H9 (cell line): Measurements from ENCODE around the gene LOXHD1. TPM values are rescaled to one million over a fixed set of nuclear protein-coding genes. Genes with fewer than 3 reads are reported as not detected.

Source experiments
- DNase-seq: peaks from one replicate; pipeline ENCODE4 v3.0.0-alpha.2; 2017
- H2AFZ ChIP-seq: one replicate; pipeline ENCODE4 v1.6.1; 2013; ENCODE audit warnings: mild to moderate bottlenecking, low read length, control low read depth, moderate library complexity
- H2AK5ac ChIP-seq: 2 replicates; pipeline ENCODE4 v1.6.1; 2013; ENCODE audit warnings: low read length, control low read depth, mixed read lengths; ENCODE audit not compliant: insufficient read length
- H2BK120ac ChIP-seq: one replicate; pipeline ENCODE4 v1.6.1; 2013; ENCODE audit warnings: low read depth, mild to moderate bottlenecking, low read length, control low read depth, inconsistent platforms; ENCODE audit not compliant: poor library complexity, severe bottlenecking
- H2BK12ac ChIP-seq: 2 replicates; pipeline ENCODE4 v1.6.1; 2013; ENCODE audit warnings: low read length, control low read depth, mixed read lengths, low read depth; ENCODE audit not compliant: insufficient read length
- H2BK15ac ChIP-seq: 2 replicates; pipeline ENCODE4 v1.6.1; 2013; ENCODE audit warnings: low read depth, low read length, control low read depth
- H2BK20ac ChIP-seq: one replicate; pipeline ENCODE4 v1.6.1; 2013; ENCODE audit warnings: low read depth, mild to moderate bottlenecking, low read length, control low read depth, inconsistent platforms; ENCODE audit not compliant: poor library complexity, severe bottlenecking
- H2BK5ac ChIP-seq: 2 replicates; pipeline ENCODE4 v1.6.1; 2013; ENCODE audit warnings: low read length, control low read depth, mixed read lengths; ENCODE audit not compliant: insufficient read length
- H3K14ac ChIP-seq: 2 replicates; pipeline ENCODE4 v1.6.1; 2013; ENCODE audit warnings: low read length, control low read depth; ENCODE audit not compliant: insufficient read depth
- H3K18ac ChIP-seq: 2 replicates; pipeline ENCODE4 v1.6.1; 2013; ENCODE audit warnings: low read depth, mild to moderate bottlenecking, mixed read lengths, low read length, control low read depth; ENCODE audit not compliant: insufficient read length
- H3K23ac ChIP-seq: 2 replicates; pipeline ENCODE4 v1.6.1; 2013; ENCODE audit warnings: low read length, control low read depth, mixed read lengths, low read depth; ENCODE audit not compliant: insufficient read length
- H3K23me2 ChIP-seq: 2 replicates; pipeline ENCODE4 v1.6.1; 2013; ENCODE audit warnings: low read depth, mild to moderate bottlenecking, mixed read lengths, low read length, control low read depth; ENCODE audit not compliant: insufficient read length, poor library complexity, severe bottlenecking
- H3K27ac ChIP-seq: 2 replicates; pipeline ENCODE4 v1.5.1; 2013; ENCODE audit warnings: low read length, control low read depth, mixed read lengths, low read depth; ENCODE audit not compliant: insufficient read length
- H3K27me3 ChIP-seq: 2 replicates; pipeline ENCODE4 v1.6.1; 2013; ENCODE audit warnings: low read length, control low read depth, inconsistent platforms; ENCODE audit not compliant: insufficient read depth
- H3K4ac ChIP-seq: 2 replicates; pipeline ENCODE4 v1.6.1; 2013; ENCODE audit warnings: low read depth, mild to moderate bottlenecking, control low read depth, inconsistent platforms, low read length, moderate library complexity
- H3K4me1 ChIP-seq: 2 replicates; pipeline ENCODE4 v1.6.1; 2013; ENCODE audit warnings: low read length, control low read depth, inconsistent platforms; ENCODE audit not compliant: insufficient read depth
- H3K4me2 ChIP-seq: 2 replicates; pipeline ENCODE4 v1.6.1; 2013; ENCODE audit warnings: low read length, control low read depth, mixed read lengths; ENCODE audit not compliant: insufficient read length, insufficient read depth
- H3K56ac ChIP-seq: 2 replicates; pipeline ENCODE4 v1.6.1; 2013; ENCODE audit warnings: low read depth, mild to moderate bottlenecking, mixed read lengths, low read length, control low read depth; ENCODE audit not compliant: insufficient read length
- H3K79me1 ChIP-seq: 2 replicates; pipeline ENCODE4 v1.6.1; 2013; ENCODE audit warnings: low read depth, mild to moderate bottlenecking, moderate library complexity, low read length, control low read depth, inconsistent platforms; ENCODE audit not compliant: insufficient read depth, poor library complexity, severe bottlenecking
- H3K79me2 ChIP-seq: 2 replicates; pipeline ENCODE4 v1.6.1; 2013; ENCODE audit warnings: low read length, control low read depth, inconsistent platforms; ENCODE audit not compliant: insufficient read depth
- H3K9ac ChIP-seq: 2 replicates; pipeline ENCODE4 v1.6.1; 2013; ENCODE audit warnings: low read length, control low read depth, mixed read lengths; ENCODE audit not compliant: insufficient read length; ENCODE audit errors: extremely low read depth
- H3K9me3 ChIP-seq: one replicate; pipeline ENCODE4 v1.6.1; 2013; ENCODE audit warnings: low read depth, low read length, inconsistent platforms; ENCODE audit not compliant: control insufficient read depth
- H3T11ph ChIP-seq: one replicate; pipeline ENCODE4 v1.6.1; 2013; ENCODE audit warnings: mild to moderate bottlenecking, low read length, control low read depth, inconsistent platforms
- H4K20me1 ChIP-seq: one replicate; pipeline ENCODE4 v1.6.1; 2013; ENCODE audit not compliant: control insufficient read depth, insufficient read length, insufficient read depth
- H4K5ac ChIP-seq: 2 replicates; pipeline ENCODE4 v1.6.1; 2013; ENCODE audit warnings: low read depth, mild to moderate bottlenecking, mixed read lengths, low read length, control low read depth; ENCODE audit not compliant: insufficient read length
- H4K8ac ChIP-seq: replicated peaks from 2 replicates; pipeline ENCODE4 v1.6.1; 2013; ENCODE audit warnings: low read length, control low read depth, mixed read lengths, low read depth; ENCODE audit not compliant: insufficient read length
- H4K91ac ChIP-seq: 2 replicates; pipeline ENCODE4 v1.6.1; 2013; ENCODE audit warnings: low read depth, mild to moderate bottlenecking, moderate library complexity, mixed read lengths, low read length, control low read depth; ENCODE audit not compliant: insufficient read length
- H3K27ac Mint-ChIP-seq, 3 experiments: 2 replicates in 2 of 3; 3 replicates in 1 of 3; pipeline ENCODE4 v1.8.0; 2020 to 2021; ENCODE audit warnings: mixed read lengths in 3 of 3, mild to moderate bottlenecking in 1 of 3, moderate library complexity in 1 of 3
- H3K27me3 Mint-ChIP-seq: 2 replicates; pipeline ENCODE4 v1.8.0; 2021; ENCODE audit warnings: low read depth, mild to moderate bottlenecking, moderate library complexity, mixed read lengths
- H3K36me3 Mint-ChIP-seq, 3 experiments: 2 replicates in 2 of 3; 3 replicates in 1 of 3; pipeline ENCODE4 v1.8.0; 2020 to 2021; ENCODE audit warnings: low read depth in 3 of 3, mixed read lengths in 3 of 3; ENCODE audit not compliant: insufficient read depth in 1 of 3
- H3K4me1 Mint-ChIP-seq, 2 experiments: 2 replicates each; pipeline ENCODE4 v1.8.0; 2020; ENCODE audit warnings: mixed read lengths in 2 of 2
- H3K4me3 Mint-ChIP-seq, 2 experiments: 2 replicates in 1 of 2; 3 replicates in 1 of 2; pipeline ENCODE4 v1.8.0; 2020 to 2021; ENCODE audit warnings: mild to moderate bottlenecking in 2 of 2, mixed read lengths in 2 of 2, moderate library complexity in 1 of 2
- H3K9me3 Mint-ChIP-seq, 2 experiments: 2 replicates in 1 of 2; 3 replicates in 1 of 2; pipeline ENCODE4 v1.8.0; 2020; ENCODE audit warnings: mild to moderate bottlenecking in 2 of 2, mixed read lengths in 2 of 2, moderate library complexity in 1 of 2
- CTCF ChIP-seq: fragments of 200-600 bp; sonication (generic); conservative IDR thresholded peaks from 3 replicates; pipeline ENCODE4 v1.8.0; 2021; ENCODE audit warnings: antibody characterized with exemption, mild to moderate bottlenecking
- WGBS: extraction: QIAGEN DNeasy Blood & Tissue Kit; methylation state at CpG from one replicate; pipeline ENCODE4 v1.1.7; 2013; ENCODE audit warnings: missing lambda C conversion rate, low lambda C conversion rate, mixed read lengths; ENCODE audit not compliant: insufficient read length; ENCODE audit errors: extremely low coverage; 5-methylcytosine and 5-hydroxymethylcytosine counted together
- total RNA-seq: library from RNA; stranded (reverse); gene quantifications from 2 replicates; pipeline ENCODE4 v1.2.1, GENCODE V29; 2021

Gene LOXHD1
- total RNA-seq, 1 experiment from 2014 or later, result 0.07 TPM

GRCh38 chr18:46431522-46432171 is 225.4 kb downstream of the LOXHD1 start:
- peaks cover 32 to 44% of the 10 kb centered on the region in 2 experiments for H3K4me1 Mint-ChIP-seq
- Histone ChIP-seq H3K79me2 (no peaks in the 10 kb centered on the region), H3K79me1 (no peaks in the 10 kb centered on the region), H3K14ac (no peak overlapping the region), H3K9ac (no peak overlapping the region), H2AK5ac (no peak overlapping the region), H2BK12ac (no peak overlapping the region), H3K9me3 (no peaks in the 10 kb centered on the region), H3K18ac (no peak overlapping the region), H4K5ac (no peak overlapping the region), H2BK20ac (no peak overlapping the region), H4K20me1 (no peaks in the 10 kb centered on the region), H2BK15ac (no peak overlapping the region), H3K23ac (no peak overlapping the region), H2BK5ac (no peak overlapping the region), H2AFZ (no peak overlapping the region), H3T11ph (no peak overlapping the region), H3K4ac (no peak overlapping the region), H4K8ac (no peak overlapping the region), H3K56ac (no peak overlapping the region), H3K4me2 (peak overlapping the region; percentile 20), H3K27ac (no peak overlapping the region), H3K4me1 (peaks cover 3% of the 10 kb centered on the region; the same call in 1 of the 2 replicates), H3K23me2 (no peaks in the 10 kb centered on the region), H4K91ac (no peak overlapping the region), H2BK120ac (no peak overlapping the region), H3K27me3 (no peaks in the 10 kb centered on the region)
- no peaks in the 10 kb centered on the region; a peak in 1 of 5 replicates for H3K9me3 Mint-ChIP-seq
- H3K27ac Mint-ChIP-seq, result peak overlapping the region; percentile 7 to 60 (median 26); a peak in 3 of 7 replicates
- no peak for DNase-seq
- no peak for TF ChIP-seq CTCF
- peaks cover 3% of the 10 kb centered on the region; the same call in 1 of the 2 replicates for H3K27me3 Mint-ChIP-seq
- WGBS, result no CpG with 5 or more reads among the region's 4 CpGs
- H3K36me3 Mint-ChIP-seq, result no peaks in the 10 kb centered on the region; a peak in 2 of 7 replicates
- peak overlapping the region in 1 of 2 experiments; percentile 16; a peak in 3 of 5 replicates for H3K4me3 Mint-ChIP-seq
